IPS-15b (cell line): Measurements from ENCODE around the gene ELAPOR1.

Experiments used
- H3K27me3 ChIP-seq: one replicate; pipeline ENCODE4 v1.6.1; 2013; ENCODE audit warnings: low read length; ENCODE audit not compliant: control insufficient read depth, insufficient read depth
- H3K36me3 ChIP-seq: one replicate; pipeline ENCODE4 v1.6.1; 2013; ENCODE audit warnings: low read length; ENCODE audit not compliant: control insufficient read depth, insufficient read depth
- H3K4me1 ChIP-seq: one replicate; pipeline ENCODE4 v1.6.1; 2013; ENCODE audit warnings: mild to moderate bottlenecking, low read length; ENCODE audit not compliant: control insufficient read depth, insufficient read depth
- H3K4me3 ChIP-seq: one replicate; pipeline ENCODE4 v1.5.1; 2013; ENCODE audit warnings: low read depth, low read length
- H3K9ac ChIP-seq: one replicate; pipeline ENCODE4 v1.6.1; 2013; ENCODE audit warnings: low read depth, mild to moderate bottlenecking, low read length
- H3K9me3 ChIP-seq: one replicate; pipeline ENCODE4 v1.6.1; 2013; ENCODE audit warnings: mild to moderate bottlenecking, low read length; ENCODE audit not compliant: control insufficient read depth, insufficient read depth

ELAPOR1 gene

GRCh38 chr1:109113590-109114341 lies at the start of gene ELAPOR1:
Gene ELAPOR1 (plus strand): TSS chr1:109114115. CDS start chr1:109114184, 69 bp downstream.
- H3K4me3 ChIP-seq: peak within 1 kb of the TSS; percentile 75
- no peak within 1 kb of the TSS for H3K9ac ChIP-seq
- H3K9me3 ChIP-seq: no peaks in the 10 kb centered on the region
- H3K36me3 ChIP-seq: no peaks in the 10 kb centered on the region
- peaks cover 60% of the 10 kb centered on the region for H3K27me3 ChIP-seq
- H3K4me1 ChIP-seq: no peaks in the 10 kb centered on the region

- H3K36me3 ChIP-seq: peaks cover 11% of the 10 kb centered on the region
Observed at GRCh38 chr1:109065137-109065536, 48.8 kb upstream of the ELAPOR1 start.

GRCh38 chr1:109067883-109068282 lies 46.0 kb upstream of the ELAPOR1 start:
- Histone ChIP-seq H3K36me3 (peaks cover 11% of the 10 kb centered on the region), H3K9ac (no peak overlapping the region), H3K4me3 (no peak overlapping the region), H3K9me3 (no peaks in the 10 kb centered on the region), H3K4me1 (no peaks in the 10 kb centered on the region), H3K27me3 (no peaks in the 10 kb centered on the region)

More at GRCh38 chr1:109065137-109065536, 48.8 kb upstream of the ELAPOR1 start:
- no peak overlapping the region for H3K4me3 ChIP-seq
- no peaks in the 10 kb centered on the region for H3K4me1 ChIP-seq
- H3K27me3 ChIP-seq: no peaks in the 10 kb centered on the region
- no peak overlapping the region for H3K9ac ChIP-seq
- H3K9me3 ChIP-seq: no peaks in the 10 kb centered on the region

- Histone ChIP-seq H3K36me3 (peaks cover 11% of the 10 kb centered on the region), H3K4me1 (no peaks in the 10 kb centered on the region), H3K9ac (no peak overlapping the region), H3K4me3 (no peak overlapping the region), H3K9me3 (no peaks in the 10 kb centered on the region), H3K27me3 (no peaks in the 10 kb centered on the region)
Observed at GRCh38 chr1:109069294-109069693, 44.6 kb upstream of the ELAPOR1 start.

GRCh38 chr1:109075531-109076490 lies 38.1 kb upstream of the ELAPOR1 start, which contains the start of gene TAF13:
Gene TAF13 (minus strand): TSS chr1:109076003. CDS start chr1:109075947, 56 bp downstream.
- Histone ChIP-seq H3K27me3 (no peaks in the 10 kb centered on the region), H3K9me3 (no peaks in the 10 kb centered on the region), H3K36me3 (no peaks in the 10 kb centered on the region), H3K4me3 (peak within 1 kb of the TSS; percentile 97), H3K9ac (peak within 1 kb of the TSS; percentile 97), H3K4me1 (peaks cover 4% of the 10 kb centered on the region)

GRCh38 chr1:109078317-109078716 lies 35.6 kb upstream of the ELAPOR1 start:
- H3K9me3 ChIP-seq: no peaks in the 10 kb centered on the region
- no peak overlapping the region for H3K4me3 ChIP-seq
- H3K9ac ChIP-seq: no peak overlapping the region
- no peaks in the 10 kb centered on the region for H3K36me3 ChIP-seq
- peaks cover 7% of the 10 kb centered on the region for H3K4me1 ChIP-seq
- no peaks in the 10 kb centered on the region for H3K27me3 ChIP-seq

- Histone ChIP-seq H3K4me3 (no peak overlapping the region), H3K9ac (no peak overlapping the region), H3K27me3 (no peaks in the 10 kb centered on the region), H3K36me3 (no peaks in the 10 kb centered on the region), H3K9me3 (no peaks in the 10 kb centered on the region), H3K4me1 (peaks cover 8% of the 10 kb centered on the region)
Observed at GRCh38 chr1:109079240-109079622, 34.7 kb upstream of the ELAPOR1 start.

- no peaks in the 10 kb centered on the region for H3K36me3 ChIP-seq
- no peak overlapping the region for H3K9ac ChIP-seq
- H3K27me3 ChIP-seq: no peaks in the 10 kb centered on the region
- H3K9me3 ChIP-seq: no peaks in the 10 kb centered on the region
- H3K4me3 ChIP-seq: no peak overlapping the region
- peaks cover 8% of the 10 kb centered on the region for H3K4me1 ChIP-seq
Observed at GRCh38 chr1:109080441-109081082, 33.4 kb upstream of the ELAPOR1 start.

- Histone ChIP-seq H3K9ac (no peak overlapping the region), H3K27me3 (no peaks in the 10 kb centered on the region), H3K4me1 (peaks cover 8% of the 10 kb centered on the region), H3K36me3 (no peaks in the 10 kb centered on the region), H3K9me3 (no peaks in the 10 kb centered on the region), H3K4me3 (no peak overlapping the region)
Observed at GRCh38 chr1:109083501-109083900, 30.4 kb upstream of the ELAPOR1 start.

- H3K4me1 ChIP-seq: peaks cover 8% of the 10 kb centered on the region
Observed at GRCh38 chr1:109083923-109084322, 30.0 kb upstream of the ELAPOR1 start.

More at GRCh38 chr1:109083923-109084322, 30.0 kb upstream of the ELAPOR1 start:
- no peak overlapping the region for H3K4me3 ChIP-seq
- no peaks in the 10 kb centered on the region for H3K36me3 ChIP-seq
- H3K9me3 ChIP-seq: no peaks in the 10 kb centered on the region
- no peaks in the 10 kb centered on the region for H3K27me3 ChIP-seq
- H3K9ac ChIP-seq: no peak overlapping the region
